GM12878 (cell line): ENCODE results near the gene SRBD1. TPM values are rescaled to one million over a fixed set of nuclear protein-coding genes. Genes with fewer than 3 reads are reported as not detected.

Experiments
- ATAC-seq: fragments of 200-7000 bp; cut with Tn5 transposase; 3 replicates; pipeline ENCODE4 v1.9.1; 2020; ENCODE audit warnings: mild to moderate bottlenecking, moderate library complexity
- BruUV-seq: library from RNA; stranded (reverse); fragments of 400-500 nt; replicated peaks from 2 replicates; lab custom pipeline; 2021; lab: Mats Ljungman, UMichigan
- CTCF ChIA-PET: fragments of 300-600 bp; sonication (Branson Sonifier 250); formaldehyde crosslinking; extraction: SDS; loops from one replicate; lab custom pipeline; 2021; ENCODE audit warnings: inconsistent platforms; lab: Yijun Ruan, JAX
- POLR2A ChIA-PET: fragments of 350-600 bp; formaldehyde crosslinking; extraction: SDS; loops from one replicate; lab custom pipeline; 2021; ENCODE audit warnings: inconsistent platforms; lab: Charles Lee
- RAD21 ChIA-PET: fragments of 300-600 bp; sonication (Branson Sonifier 250); formaldehyde crosslinking; loops from one replicate; lab custom pipeline; 2023; ENCODE audit warnings: antibody characterized with exemption; ENCODE audit not compliant: unreplicated experiment; lab: Charles Lee
- SMC1A ChIA-PET: fragments of 300-600 bp; sonication (Branson Sonifier 250); formaldehyde crosslinking; loops from one replicate; lab custom pipeline; 2023; ENCODE audit not compliant: unreplicated experiment, uncharacterized antibody; lab: Charles Lee
- DNase-seq: peaks from one replicate; pipeline ENCODE4 v3.0.0-alpha.2; 2011; ENCODE audit warnings: low read depth, low spot score
- FAIRE-seq: peaks from 3 replicates; lab custom pipeline; 2011; peaks lifted over from hg19 to GRCh38; lab: Jason Lieb, UNC
- H2AFZ ChIP-seq: 2 replicates; pipeline ENCODE4 v1.6.0; 2011; ENCODE audit warnings: low read depth, low read length, control low read depth; ENCODE audit not compliant: control insufficient read depth
- H3K27ac ChIP-seq: 2 replicates; pipeline ENCODE4 v1.5.1; 2011; ENCODE audit warnings: control low read depth; ENCODE audit not compliant: control insufficient read depth, insufficient read depth
- H3K27me3 ChIP-seq, 2 experiments: replicated peaks in 1 of 2; 2 replicates each; pipeline versions ENCODE4 v1.6.0 to v1.6.1; 2011; ENCODE audit warnings: low read length in 1 of 2; ENCODE audit not compliant: control insufficient read depth in 2 of 2, insufficient read depth in 2 of 2
- H3K36me3 ChIP-seq, 2 experiments: 2 replicates each; pipeline ENCODE4 v1.5.1; 2011; ENCODE audit warnings: low read length in 1 of 2; ENCODE audit not compliant: control insufficient read depth in 2 of 2, insufficient read depth in 2 of 2
- H3K4me1 ChIP-seq: 2 replicates; pipeline ENCODE4 v1.6.1; 2011; ENCODE audit warnings: mild to moderate bottlenecking, low read length, moderate library complexity, mixed read lengths; ENCODE audit not compliant: control insufficient read depth, insufficient read depth
- H3K4me2 ChIP-seq: 2 replicates; pipeline ENCODE4 v1.6.0; 2011; ENCODE audit warnings: control low read depth; ENCODE audit not compliant: control insufficient read depth, insufficient read depth
- H3K4me3 ChIP-seq: fragments of 200-600 bp; sonication (generic); 2 replicates; pipeline ENCODE4 v1.5.1; 2016
- H3K79me2 ChIP-seq: 2 replicates; pipeline ENCODE4 v1.6.0; 2011; ENCODE audit warnings: low read length; ENCODE audit not compliant: control insufficient read depth, insufficient read depth
- H3K9ac ChIP-seq: 2 replicates; pipeline ENCODE4 v1.8.0; 2011; ENCODE audit warnings: low read length, control low read depth, mixed read lengths; ENCODE audit not compliant: control insufficient read depth, insufficient read depth
- H3K9me3 ChIP-seq: replicated peaks from 3 replicates; pipeline ENCODE4 v1.5.1; 2011; ENCODE audit warnings: mild to moderate bottlenecking, low read length; ENCODE audit not compliant: control insufficient read depth, insufficient read depth
- H4K20me1 ChIP-seq: 2 replicates; pipeline ENCODE4 v1.6.0; 2011; ENCODE audit not compliant: control insufficient read depth, insufficient read depth
- EP300 ChIP-seq, 2 experiments: fragments of 150-350 bp in 1 of 2; IDR thresholded peaks; 2 replicates each; pipeline ENCODE4 v1.6.1; 2011 to 2012; ENCODE audit warnings: low read depth in 2 of 2, low read length in 2 of 2, borderline replicate concordance in 1 of 2, improper control_type of control experiment in 1 of 2, inconsistent platforms in 1 of 2; ENCODE audit not compliant: control insufficient read depth in 1 of 2
- FOS ChIP-seq: IDR thresholded peaks from 3 replicates; pipeline ENCODE4 v1.6.1; 2011; ENCODE audit warnings: borderline replicate concordance; ENCODE audit not compliant: insufficient read length; ENCODE audit errors: extremely low read depth
- HDAC2 ChIP-seq: fragments of 200-600 bp; sonication (generic); IDR thresholded peaks from 2 replicates; pipeline ENCODE4 v1.6.1; 2017
- HSF1 ChIP-seq: fragments of 150-350 bp; IDR thresholded peaks from 2 replicates; pipeline ENCODE4 v1.6.1; 2014; ENCODE audit warnings: mild to moderate bottlenecking, low read depth, low read length
- IRF4 ChIP-seq: IDR thresholded peaks from 2 replicates; pipeline ENCODE4 v1.6.1; 2011; ENCODE audit warnings: low read depth, low read length
- MAX ChIP-seq: IDR thresholded peaks from 2 replicates; pipeline ENCODE4 v1.6.1; 2012; ENCODE audit warnings: low read depth, low read length, improper control_type of control experiment
- NBN ChIP-seq: fragments of 450-650 bp; IDR thresholded peaks from 2 replicates; pipeline ENCODE4 v1.6.1; 2016
- NR2F1 ChIP-seq: fragments of 450-650 bp; conservative IDR thresholded peaks from 2 replicates; pipeline ENCODE4 v1.6.1; 2017; ENCODE audit warnings: mild to moderate bottlenecking
- NRF1 ChIP-seq: conservative IDR thresholded peaks from 2 replicates; pipeline ENCODE4 v1.6.1; 2011; ENCODE audit warnings: mild to moderate bottlenecking, low read depth, low read length, improper control_type of control experiment
- PAX5 ChIP-seq: IDR thresholded peaks from 2 replicates; pipeline ENCODE4 v1.6.1; 2011; ENCODE audit warnings: low read depth, low read length, borderline replicate concordance
- RB1 ChIP-seq: fragments of 450-650 bp; formaldehyde crosslinking; IDR thresholded peaks from 2 replicates; pipeline ENCODE4 v1.6.1; 2017; ENCODE audit warnings: mild to moderate bottlenecking, borderline replicate concordance
- SMARCA5 ChIP-seq: fragments of 450-650 bp; IDR thresholded peaks from 2 replicates; pipeline ENCODE4 v1.6.1; 2017; ENCODE audit warnings: mild to moderate bottlenecking
- SREBF1 ChIP-seq: IDR thresholded peaks from 2 replicates; pipeline ENCODE4 v1.6.1; 2012; ENCODE audit warnings: mild to moderate bottlenecking, low read length
- TBL1XR1 ChIP-seq: IDR thresholded peaks from 2 replicates; pipeline ENCODE4 v1.6.1; 2012; ENCODE audit warnings: low read depth, low read length, improper control_type of control experiment
- ZBTB40 ChIP-seq: fragments of 450-650 bp; IDR thresholded peaks from 2 replicates; pipeline ENCODE4 v1.6.1; 2016; ENCODE audit warnings: mild to moderate bottlenecking, moderate library complexity, borderline replicate concordance
- ZNF207 ChIP-seq: fragments of 450-650 bp; IDR thresholded peaks from 2 replicates; pipeline ENCODE4 v1.6.1; 2014; ENCODE audit warnings: antibody characterized with exemption, mild to moderate bottlenecking, borderline replicate concordance
- ZNF274 ChIP-seq: IDR thresholded peaks from one replicate; pipeline ENCODE4 v1.8.0; 2011; ENCODE audit not compliant: insufficient read length, insufficient read depth
- WGBS: methylation state at CpG from one replicate; pipeline ENCODE4 v1.1.6; 2016; ENCODE audit warnings: low lambda C conversion rate; ENCODE audit not compliant: insufficient replicate concordance, insufficient coverage; ENCODE audit errors: missing lambda C conversion rate; 5-methylcytosine and 5-hydroxymethylcytosine counted together
- in situ Hi-C: fragments of 300-500 bp; cut with MboI; formaldehyde crosslinking; loops from 9 replicates; pipeline ENCODE4 v1.14.3; 2018; ENCODE audit warnings: mixed read lengths
- intact Hi-C: fragments of 100-400 bp; cut with micrococcal nuclease; formaldehyde crosslinking; loops from one replicate; pipeline ENCODE4 v1.14.2; 2022; ENCODE audit not compliant: unreplicated experiment
- polyA plus RNA-seq, 11 experiments: library from polyadenylated mRNA; depleted of rRNA in 4 of 11; unstranded in 6 of 11; stranded (reverse) in 5 of 11; fragments of >200 nt; fragmentation: Nextera tagmentation in 4 of 11; fragmentation: Illumina TruSeq in 1 of 11; extraction: Ambion mirVana in 4 of 11; extraction: Trizol in 1 of 11; gene quantifications; 1 replicate in 1 of 11; 2 replicates in 10 of 11; pipeline versions ENCODE4 v1.2.1 to v1.2.3, GENCODE V29; 2011 to 2016; ENCODE audit warnings: inconsistent platforms in 2 of 11, missing spikeins in 2 of 11, low read depth in 1 of 11
- total RNA-seq, 4 experiments: library from RNA; depleted of rRNA in 3 of 4; stranded (reverse); fragments of >200 nt in 3 of 4; fragmentation: Illumina TruSeq in 1 of 4; extraction: Trizol in 1 of 4; gene quantifications; 2 replicates each; pipeline versions ENCODE4 v1.2.1 to v1.2.3, GENCODE V29; 2013 to 2021
- TF ChIP-seq, protein P1 (sequence below): fragments of 450-650 bp; IDR thresholded peaks from 2 replicates; pipeline ENCODE4 v1.6.1; 2016; ENCODE audit warnings: mild to moderate bottlenecking
- TF ChIP-seq, protein P2 (sequence below): IDR thresholded peaks from 2 replicates; pipeline ENCODE4 v1.6.1; 2011; ENCODE audit warnings: mild to moderate bottlenecking, low read depth, low read length, moderate library complexity; ENCODE audit not compliant: insufficient replicate concordance

Gene SRBD1
- total and polyA plus RNA-seq, 10 of the 15 experiments (the other 5 are each of a cell fraction or from before 2014, with no cell fraction given), result 9.7 to 33.1 (median 20.1) TPM

GRCh38 chr2:45361666-45362065 is 249.4 kb downstream of the SRBD1 start:
- H3K79me2 ChIP-seq, result no peaks in the 10 kb centered on the region
- intact Hi-C loops (no loop called here), in situ Hi-C loops (no loop called here)
- no peak overlapping the region for H3K27ac ChIP-seq
- ChIA-PET SMC1A (no interaction called here), RAD21 (no interaction called here), POLR2A (no interaction called here), CTCF (no interaction called here)
- BruUV-seq, result no TSS peak
- no peaks in the 10 kb centered on the region for H3K36me3 ChIP-seq
- no peak overlapping the region for H2AFZ ChIP-seq
- H3K4me1 ChIP-seq, result no peaks in the 10 kb centered on the region
- DNase-seq (no peak), ATAC-seq (no peak), FAIRE-seq (no peak)
- 47% methylated on average over 2 of the region's 2 CpGs for WGBS
- no peak overlapping the region for H3K4me3 ChIP-seq
- no peak overlapping the region for H3K4me2 ChIP-seq
- H3K9ac ChIP-seq, result no peak overlapping the region
- H3K27me3 ChIP-seq, result no peaks in the 10 kb centered on the region; a peak in 1 of 4 replicates
- no peak for TF ChIP-seq SMARCA5
- no peak for TF ChIP-seq MAX
- no peak for TF ChIP-seq SREBF1
- TF ChIP-seq EP300 (IDR thresholded peaks at IDR 0.05; ENCODE audit: borderline replicate concordance in 1 of 2, control insufficient read depth in 1 of 2, low read depth in 2 of 2, low read length in 2 of 2), result no peak
- TF ChIP-seq ZNF207, result no peak
- TF ChIP-seq FOS, result no peak
- no peak for TF ChIP-seq RB1
- TF ChIP-seq PAX5, result no peak
- TF ChIP-seq TBL1XR1, result no peak
- no peak for TF ChIP-seq NR2F1
- TF ChIP-seq HSF1, result no peak
- TF ChIP-seq ZBTB40, result no peak
- TF ChIP-seq IRF4, result no peak
- TF ChIP-seq, protein P1, sequence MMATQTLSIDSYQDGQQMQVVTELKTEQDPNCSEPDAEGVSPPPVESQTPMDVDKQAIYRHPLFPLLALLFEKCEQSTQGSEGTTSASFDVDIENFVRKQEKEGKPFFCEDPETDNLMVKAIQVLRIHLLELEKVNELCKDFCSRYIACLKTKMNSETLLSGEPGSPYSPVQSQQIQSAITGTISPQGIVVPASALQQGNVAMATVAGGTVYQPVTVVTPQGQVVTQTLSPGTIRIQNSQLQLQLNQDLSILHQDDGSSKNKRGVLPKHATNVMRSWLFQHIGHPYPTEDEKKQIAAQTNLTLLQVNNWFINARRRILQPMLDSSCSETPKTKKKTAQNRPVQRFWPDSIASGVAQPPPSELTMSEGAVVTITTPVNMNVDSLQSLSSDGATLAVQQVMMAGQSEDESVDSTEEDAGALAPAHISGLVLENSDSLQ, result no peak
- no peak for TF ChIP-seq ZNF274
- TF ChIP-seq, protein P2, sequence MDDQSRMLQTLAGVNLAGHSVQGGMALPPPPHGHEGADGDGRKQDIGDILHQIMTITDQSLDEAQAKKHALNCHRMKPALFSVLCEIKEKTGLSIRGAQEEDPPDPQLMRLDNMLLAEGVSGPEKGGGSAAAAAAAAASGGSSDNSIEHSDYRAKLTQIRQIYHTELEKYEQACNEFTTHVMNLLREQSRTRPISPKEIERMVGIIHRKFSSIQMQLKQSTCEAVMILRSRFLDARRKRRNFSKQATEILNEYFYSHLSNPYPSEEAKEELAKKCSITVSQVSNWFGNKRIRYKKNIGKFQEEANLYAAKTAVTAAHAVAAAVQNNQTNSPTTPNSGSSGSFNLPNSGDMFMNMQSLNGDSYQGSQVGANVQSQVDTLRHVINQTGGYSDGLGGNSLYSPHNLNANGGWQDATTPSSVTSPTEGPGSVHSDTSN, result no peak
- no peak for TF ChIP-seq NBN
- TF ChIP-seq NRF1, result no peak
- TF ChIP-seq HDAC2, result no peak
- no peaks in the 10 kb centered on the region for H3K9me3 ChIP-seq
- no peaks in the 10 kb centered on the region for H4K20me1 ChIP-seq
